GM19467 (cell line): ENCODE data around the gene MBTPS1.

Experiments used
- ATAC-seq: cut with Tn5 transposase; IDR thresholded peaks from one replicate; pipeline ENCODE4 v1.9.1; 2021; ENCODE audit warnings: mild to moderate bottlenecking, moderate library complexity; ENCODE audit not compliant: unreplicated experiment

The MBTPS1 gene

GRCh38 chr16:84080378-84080777 is 36.4 kb downstream of the MBTPS1 start:
- ATAC-seq, result no peak

- ATAC-seq, result no peak
These were observed 37.1 kb downstream of the MBTPS1 start for GRCh38 chr16:84079664-84080063.

DNA sequence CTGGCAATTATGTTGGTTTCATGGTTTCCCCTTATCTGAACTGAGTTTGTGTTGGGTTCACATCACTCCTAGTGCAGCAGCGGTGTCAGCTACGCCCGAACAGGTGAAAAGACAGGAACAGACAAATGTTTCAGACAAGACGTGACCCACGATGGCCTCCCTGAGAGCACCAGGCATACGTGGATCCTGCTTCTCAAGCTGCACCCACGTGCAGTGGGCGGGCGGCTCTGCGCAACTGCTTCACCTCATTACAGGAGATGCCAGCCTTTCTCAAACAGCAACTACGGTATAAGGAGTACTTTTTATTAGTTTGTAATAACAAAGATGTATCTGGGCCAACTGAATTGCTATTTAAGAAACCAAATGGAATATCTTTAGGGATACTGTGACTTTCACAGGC is 41.4 kb downstream of the MBTPS1 start:
- no peak for ATAC-seq

- ATAC-seq, result no peak
These were observed 42.0 kb downstream of the MBTPS1 start for GRCh38 chr16:84074721-84075120.

GRCh38 chr16:84072014-84072413 is 44.7 kb downstream of the MBTPS1 start:
- ATAC-seq, result no peak

DNA sequence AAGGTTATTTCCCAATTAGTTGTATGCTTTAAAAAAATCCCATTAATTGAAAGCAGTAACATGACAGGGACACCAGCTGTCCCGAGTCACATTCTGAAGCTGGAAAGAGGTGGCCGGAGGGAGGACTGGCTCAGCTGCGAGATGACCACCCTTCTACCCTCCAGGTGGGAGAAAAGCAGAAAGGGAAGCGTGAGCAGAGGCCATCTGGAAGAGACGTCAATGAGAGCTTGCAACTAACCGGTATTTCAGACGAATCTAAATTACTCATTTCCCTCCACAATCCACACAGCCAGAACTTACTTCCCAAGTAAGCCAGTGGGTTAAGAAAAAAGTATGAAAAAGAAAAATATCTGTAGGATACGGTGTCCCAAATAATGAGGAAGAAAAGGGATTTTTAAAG is 45.6 kb downstream of the MBTPS1 start:
- no peak for ATAC-seq

DNA sequence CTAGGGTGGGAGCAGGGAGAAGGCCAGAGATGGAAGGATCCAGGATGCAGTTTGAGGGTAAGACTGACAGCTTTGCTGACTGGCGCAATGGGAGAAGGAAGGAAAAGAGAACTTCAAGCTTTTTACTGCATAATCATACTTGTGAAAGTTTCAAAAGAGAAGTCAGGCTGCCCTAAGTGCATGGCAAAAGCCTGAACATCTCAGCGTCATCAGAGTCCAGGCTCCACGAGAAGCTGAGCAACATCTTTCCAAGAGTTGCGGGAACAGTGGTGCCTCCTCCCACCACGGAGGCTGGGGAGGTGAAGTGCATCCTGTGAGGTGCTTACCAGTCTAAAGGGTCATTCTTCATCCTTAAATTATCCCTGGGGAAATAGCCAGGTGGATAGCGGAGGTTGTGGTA is 47.2 kb downstream of the MBTPS1 start:
- no peak for ATAC-seq

DNA sequence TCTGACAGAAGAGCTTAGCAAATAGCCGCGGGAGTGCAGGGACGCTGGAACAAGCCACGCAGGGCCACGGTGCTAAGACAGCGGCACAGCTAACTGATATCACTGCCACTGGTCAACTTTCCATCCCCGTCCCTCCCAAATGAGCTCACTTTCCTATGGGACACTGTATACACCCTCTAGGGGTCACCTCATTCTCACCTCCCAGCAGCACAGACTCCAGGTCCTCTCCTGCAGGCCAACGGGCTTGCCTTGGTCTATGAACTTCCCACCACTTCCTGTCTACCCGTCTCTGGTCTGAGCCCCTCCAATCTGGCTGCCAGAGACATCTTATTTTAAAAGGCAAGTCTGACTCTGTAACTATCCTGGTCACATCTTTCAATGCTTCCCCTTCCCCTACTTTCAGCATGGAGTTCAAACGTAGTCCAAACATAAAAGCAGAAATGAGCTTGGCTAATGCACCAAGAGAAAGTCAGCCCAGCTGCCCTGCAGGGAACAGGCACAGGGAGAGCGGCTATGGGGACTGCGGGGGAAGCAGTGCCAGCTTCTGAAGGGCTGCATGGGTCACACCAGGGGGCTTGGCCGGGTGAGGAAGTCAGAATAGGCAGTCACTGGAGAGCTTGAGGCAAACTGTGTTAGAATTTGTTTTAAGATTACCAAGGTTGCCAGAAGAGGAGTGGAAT is 47.8 kb downstream of the MBTPS1 start:
- no peak for ATAC-seq

DNA sequence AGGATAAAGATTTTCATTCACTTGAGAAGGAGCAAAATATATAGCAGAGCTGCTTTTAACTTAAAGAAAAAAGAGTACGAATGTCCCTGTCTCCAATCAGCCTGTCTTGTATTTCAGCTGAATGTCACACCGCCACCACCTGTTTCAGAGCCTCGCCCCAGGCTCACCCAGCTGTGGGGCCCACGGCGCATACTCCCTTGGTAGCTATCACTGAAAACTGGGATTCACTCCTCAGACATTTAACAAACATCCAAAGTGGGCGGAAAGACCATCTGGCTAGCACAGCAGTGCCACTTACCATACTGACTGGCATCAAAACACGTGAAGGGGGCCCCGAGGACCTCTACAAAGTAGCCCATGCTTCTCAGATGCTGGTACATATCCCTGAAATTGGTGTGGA is 48.7 kb downstream of the MBTPS1 start:
- ATAC-seq, result no peak

- ATAC-seq, result no peak
These were observed 49.1 kb downstream of the MBTPS1 start for GRCh38 chr16:84067640-84068039.

DNA sequence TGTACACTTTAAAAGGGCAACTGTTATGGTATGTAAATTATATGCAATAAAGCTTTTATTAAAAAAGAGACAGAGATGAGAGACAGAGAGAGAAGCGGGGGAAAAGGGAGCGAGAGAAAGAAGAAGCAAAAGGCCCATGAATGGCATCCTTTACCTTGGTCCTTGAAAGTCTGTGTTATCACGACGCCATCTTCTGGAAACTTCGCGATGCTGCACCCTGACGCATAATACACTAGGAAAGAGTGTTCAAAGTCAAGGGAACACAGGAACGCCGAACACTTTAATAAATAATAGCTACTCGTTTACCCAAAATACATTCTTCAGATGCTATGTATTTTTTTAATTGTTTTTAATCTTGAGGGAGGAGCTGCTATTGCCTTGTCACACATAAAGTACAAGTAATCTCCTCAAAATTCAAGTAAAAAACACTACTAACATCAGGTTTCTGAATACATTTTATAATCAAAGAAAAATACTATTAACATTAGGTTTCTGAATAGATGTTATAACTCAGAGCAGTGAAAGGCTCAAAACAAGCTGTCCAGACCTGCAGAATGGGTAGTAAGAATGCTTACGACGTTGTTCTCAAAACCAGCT is 51.1 kb downstream of the MBTPS1 start:
- no peak for ATAC-seq

DNA sequence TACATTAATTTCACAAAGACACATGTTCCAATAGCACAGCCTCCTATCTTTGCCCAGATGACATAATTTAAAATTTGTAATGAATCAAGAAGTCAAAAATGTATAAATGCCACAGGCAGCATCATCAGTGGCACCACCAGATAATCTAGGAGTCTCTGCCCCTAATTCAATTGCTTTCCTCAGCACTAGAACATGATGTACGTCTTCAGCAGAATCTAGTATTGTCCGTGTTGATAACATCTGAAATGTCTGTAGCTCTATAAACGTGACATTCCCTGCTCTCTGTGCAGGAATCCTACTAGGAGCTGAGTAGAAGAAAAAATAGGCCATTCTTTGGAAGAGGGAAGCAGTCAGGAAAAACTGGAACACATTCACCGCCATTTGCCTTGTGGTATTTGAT is 52.8 kb downstream of the MBTPS1 start:
- ATAC-seq, result no peak

DNA sequence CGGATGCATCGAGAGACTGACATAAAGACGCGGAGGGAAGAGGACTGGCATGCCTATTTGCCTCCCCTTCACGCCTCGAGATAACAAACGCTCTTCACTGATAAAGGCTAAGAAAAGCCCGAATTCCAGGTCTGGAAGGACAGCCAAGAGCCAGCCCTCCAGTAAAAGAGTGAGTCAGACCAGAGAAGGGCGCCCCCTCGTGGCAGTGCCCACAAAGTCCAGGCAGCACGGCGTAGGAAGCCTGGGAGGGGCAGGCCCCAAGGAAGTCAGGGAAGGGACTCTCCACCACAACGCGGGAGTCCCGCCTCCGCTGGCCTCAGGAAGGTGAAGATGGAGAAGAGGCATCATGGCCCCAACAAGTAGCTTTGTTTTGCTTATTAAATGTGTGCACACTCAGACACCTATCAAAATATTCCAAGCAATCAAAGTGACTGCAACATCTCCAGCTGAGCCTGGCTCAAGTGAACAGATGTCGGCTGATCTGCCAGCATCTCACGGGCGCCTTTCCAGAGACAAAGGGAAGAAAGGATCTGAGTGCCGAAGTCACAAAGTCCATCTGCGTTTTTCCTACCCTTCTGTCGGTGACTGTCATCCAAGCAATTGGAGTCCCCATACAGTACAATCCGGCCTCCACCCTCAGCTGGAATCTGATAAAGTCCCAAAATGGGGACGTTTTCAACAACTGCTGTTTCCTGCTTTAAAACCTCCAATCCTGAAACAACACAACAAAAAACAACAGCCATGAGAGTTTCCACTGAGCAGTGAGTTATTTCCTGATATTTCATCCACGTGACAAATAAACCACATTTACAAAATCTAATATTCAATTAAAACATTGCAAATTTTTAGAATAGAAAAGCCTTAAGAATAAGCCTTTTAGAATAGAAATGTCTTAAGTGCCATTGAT is 53.8 kb downstream of the MBTPS1 start:
- no peak for ATAC-seq

- no peak for ATAC-seq
These were observed 55.4 kb downstream of the MBTPS1 start for GRCh38 chr16:84061236-84061819.

DNA sequence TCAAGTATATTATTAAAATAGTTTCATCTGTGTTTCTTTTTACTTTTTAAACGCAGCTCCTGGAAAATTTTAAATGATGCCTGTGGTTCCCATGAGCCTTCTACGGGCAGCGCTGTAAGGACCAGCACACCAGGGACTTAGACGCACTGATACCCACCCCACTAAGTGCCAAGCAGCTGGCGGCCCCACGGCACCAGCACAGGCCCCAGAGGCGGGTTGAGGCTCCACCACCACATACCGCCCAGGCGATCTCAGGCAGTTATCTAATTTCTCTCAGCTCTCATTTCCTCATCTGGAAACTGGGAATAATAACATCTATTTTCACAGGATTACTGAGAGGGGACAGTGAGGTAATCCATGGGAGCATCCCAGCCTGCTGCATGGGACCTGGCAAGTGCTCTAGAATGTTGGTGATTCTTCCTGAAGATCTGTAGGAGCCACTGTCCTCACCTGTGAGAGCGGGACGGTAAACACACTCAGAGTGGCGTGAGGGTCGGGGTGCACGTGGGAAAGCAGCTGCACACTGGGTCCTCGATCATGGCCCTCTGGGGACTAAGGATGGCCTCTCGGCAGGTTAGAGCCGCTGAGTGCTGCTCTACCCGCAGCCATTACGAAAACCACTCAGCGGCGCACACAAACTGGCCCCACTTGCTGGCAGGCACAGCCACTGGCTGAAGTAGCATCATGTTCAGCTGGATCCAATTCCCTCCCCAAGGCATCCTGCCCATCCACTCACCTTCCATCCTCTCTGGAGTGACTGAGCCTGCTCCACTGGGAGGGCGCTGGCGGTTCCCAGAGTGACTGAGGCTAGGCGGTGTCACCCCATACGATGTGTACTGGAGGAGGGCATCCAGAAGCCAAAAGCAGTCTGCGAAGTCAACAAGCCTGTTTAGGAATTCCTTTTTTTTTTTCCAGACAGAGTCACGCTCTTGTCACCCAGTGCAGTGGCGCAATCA is 56.5 kb downstream of the MBTPS1 start:
- no peak for ATAC-seq

- ATAC-seq, result no peak
These were observed 57.6 kb downstream of the MBTPS1 start for GRCh38 chr16:84059111-84059510.

- ATAC-seq, result no peak
These were observed 58.1 kb downstream of the MBTPS1 start for GRCh38 chr16:84058664-84059063.

DNA sequence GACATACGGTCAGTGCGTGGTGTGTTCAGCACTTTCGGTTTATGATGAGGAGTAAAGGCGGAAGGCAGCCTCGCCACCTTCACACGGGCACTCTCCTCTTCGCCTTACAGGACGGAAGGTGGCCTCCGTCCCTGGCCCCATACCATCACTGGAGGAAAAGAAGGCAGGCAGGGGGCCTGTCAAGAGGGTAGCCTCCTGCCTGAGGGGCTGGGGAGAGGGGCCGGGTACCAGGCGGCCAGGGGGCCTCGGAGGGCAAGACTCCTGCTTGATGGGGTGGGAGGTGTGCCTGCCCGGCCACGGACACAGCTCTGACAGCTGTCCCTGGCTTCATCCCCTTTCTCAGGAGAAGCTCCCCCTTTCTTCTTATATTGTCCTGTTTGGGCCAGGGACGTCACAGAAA is 58.5 kb downstream of the MBTPS1 start:
- ATAC-seq, result no peak

DNA sequence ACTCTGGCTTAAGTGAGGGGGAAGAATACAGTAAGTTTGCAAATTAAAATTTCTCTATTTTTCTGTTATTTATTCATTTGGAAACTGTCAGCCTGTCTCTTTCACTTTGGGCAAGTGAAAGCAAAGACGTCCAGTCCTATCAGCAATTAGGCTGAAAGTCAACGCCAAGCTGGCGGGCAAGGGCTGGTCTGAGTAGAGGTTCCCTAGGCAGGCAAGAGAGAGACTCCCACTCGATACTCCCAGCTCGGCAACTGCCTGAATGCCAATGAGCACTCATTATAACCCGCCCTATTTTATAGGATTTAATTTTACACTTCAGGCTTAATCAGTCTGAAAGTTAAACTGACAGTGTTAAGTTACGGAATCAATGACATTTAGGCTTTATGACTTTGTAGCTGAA is 59.8 kb downstream of the MBTPS1 start:
- no peak for ATAC-seq
